MCF 10A (cell line): Measurements from ENCODE around the gene TBXAS1. TPM values are rescaled to one million over a fixed set of nuclear protein-coding genes. Genes with fewer than 3 reads are reported as not detected.

Experiments
- BruUV-seq: library from RNA; stranded (reverse); fragments of 400-500 nt; replicated peaks from 2 replicates; lab custom pipeline; 2021; lab: Mats Ljungman, UMichigan
- CTCF ChIA-PET: fragments of 300-600 bp; sonication (Branson Sonifier 250); formaldehyde crosslinking; extraction: SDS; loops from one replicate; lab custom pipeline; 2021; ENCODE audit warnings: antibody characterized with exemption, inconsistent platforms; lab: Yijun Ruan, JAX
- POLR2A ChIA-PET: fragments of 300-600, 350-650 bp; sonication (Branson Sonifier 250); formaldehyde crosslinking; extraction: SDS; loops from one replicate; lab custom pipeline; 2020; ENCODE audit warnings: antibody characterized with exemption, inconsistent platforms; lab: Yijun Ruan, JAX
- DNase-seq: peaks from one replicate; pipeline ENCODE4 v3.0.0-alpha.2; 2018; ENCODE audit not compliant: unreplicated experiment
- H3K27ac Mint-ChIP-seq: one replicate; pipeline ENCODE4 v1.8.0; 2022; ENCODE audit warnings: mild to moderate bottlenecking, low read depth, mixed read lengths; ENCODE audit not compliant: unreplicated experiment
- H3K27me3 Mint-ChIP-seq: one replicate; pipeline ENCODE4 v1.8.0; 2022; ENCODE audit warnings: mixed read lengths; ENCODE audit not compliant: insufficient read depth, unreplicated experiment
- H3K36me3 Mint-ChIP-seq: one replicate; pipeline ENCODE4 v1.8.0; 2022; ENCODE audit warnings: mild to moderate bottlenecking, moderate library complexity, mixed read lengths; ENCODE audit not compliant: insufficient read depth, unreplicated experiment
- H3K4me1 Mint-ChIP-seq: one replicate; pipeline ENCODE4 v1.8.0; 2022; ENCODE audit warnings: mixed read lengths; ENCODE audit not compliant: insufficient read depth, unreplicated experiment
- H3K4me3 Mint-ChIP-seq: one replicate; pipeline ENCODE4 v1.8.0; 2022; ENCODE audit warnings: mild to moderate bottlenecking, moderate library complexity, mixed read lengths; ENCODE audit not compliant: unreplicated experiment
- H3K9me3 Mint-ChIP-seq: one replicate; pipeline ENCODE4 v1.8.0; 2022; ENCODE audit warnings: mixed read lengths; ENCODE audit not compliant: unreplicated experiment
- intact Hi-C: fragments of 100-400 bp; cut with micrococcal nuclease; formaldehyde crosslinking; loops from 2 replicates; pipeline ENCODE4 v1.14.1; 2022
- total RNA-seq: library from RNA; stranded (reverse); gene quantifications from 2 replicates; pipeline ENCODE4 v1.2.3, GENCODE V29; 2022
- TF ChIP-seq, protein P1 (sequence below): fragments of 200-600 bp; IDR thresholded peaks from one replicate; pipeline ENCODE4 v1.8.0; 2022; ENCODE audit warnings: antibody characterized with exemption, mild to moderate bottlenecking; ENCODE audit not compliant: unreplicated experiment

TBXAS1 gene
- total RNA-seq, 1 experiment from 2014 or later: 1.5 TPM

DNA sequence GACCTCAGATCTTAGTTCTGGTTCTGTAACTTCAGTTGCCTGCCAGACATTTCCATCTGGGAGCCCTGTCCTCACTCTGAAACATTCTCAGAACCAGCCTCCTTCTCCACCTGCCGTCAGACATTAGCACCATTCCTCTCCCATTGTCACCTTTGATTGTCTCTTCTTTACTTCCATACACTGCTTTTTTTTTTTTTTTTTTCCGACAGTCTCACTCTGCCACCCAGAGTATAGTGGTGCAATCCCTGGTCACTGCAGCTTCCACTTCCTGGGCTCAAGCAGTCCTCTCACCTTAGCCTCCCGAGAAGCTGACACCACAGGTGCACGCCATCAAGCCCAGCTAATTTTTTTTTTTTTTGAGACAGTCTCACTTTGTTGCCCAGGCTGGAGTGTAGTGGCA, 30.2 kb upstream of the TBXAS1 start:
- H3K27me3 Mint-ChIP-seq: no peaks in the 10 kb centered on the region
- no peak overlapping the region for H3K27ac Mint-ChIP-seq
- no peaks in the 10 kb centered on the region for H3K36me3 Mint-ChIP-seq
- peaks cover 16% of the 10 kb centered on the region for H3K9me3 Mint-ChIP-seq
- no peak overlapping the region for H3K4me3 Mint-ChIP-seq
- intact Hi-C loops: no loop called here
- CTCF ChIA-PET: no interaction called here
- POLR2A ChIA-PET: no interaction called here
- H3K4me1 Mint-ChIP-seq: peaks cover 12% of the 10 kb centered on the region
- no TSS peak for BruUV-seq
- TF ChIP-seq, protein P1, sequence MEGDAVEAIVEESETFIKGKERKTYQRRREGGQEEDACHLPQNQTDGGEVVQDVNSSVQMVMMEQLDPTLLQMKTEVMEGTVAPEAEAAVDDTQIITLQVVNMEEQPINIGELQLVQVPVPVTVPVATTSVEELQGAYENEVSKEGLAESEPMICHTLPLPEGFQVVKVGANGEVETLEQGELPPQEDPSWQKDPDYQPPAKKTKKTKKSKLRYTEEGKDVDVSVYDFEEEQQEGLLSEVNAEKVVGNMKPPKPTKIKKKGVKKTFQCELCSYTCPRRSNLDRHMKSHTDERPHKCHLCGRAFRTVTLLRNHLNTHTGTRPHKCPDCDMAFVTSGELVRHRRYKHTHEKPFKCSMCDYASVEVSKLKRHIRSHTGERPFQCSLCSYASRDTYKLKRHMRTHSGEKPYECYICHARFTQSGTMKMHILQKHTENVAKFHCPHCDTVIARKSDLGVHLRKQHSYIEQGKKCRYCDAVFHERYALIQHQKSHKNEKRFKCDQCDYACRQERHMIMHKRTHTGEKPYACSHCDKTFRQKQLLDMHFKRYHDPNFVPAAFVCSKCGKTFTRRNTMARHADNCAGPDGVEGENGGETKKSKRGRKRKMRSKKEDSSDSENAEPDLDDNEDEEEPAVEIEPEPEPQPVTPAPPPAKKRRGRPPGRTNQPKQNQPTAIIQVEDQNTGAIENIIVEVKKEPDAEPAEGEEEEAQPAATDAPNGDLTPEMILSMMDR: no peak
- DNase-seq: no peak

DNA sequence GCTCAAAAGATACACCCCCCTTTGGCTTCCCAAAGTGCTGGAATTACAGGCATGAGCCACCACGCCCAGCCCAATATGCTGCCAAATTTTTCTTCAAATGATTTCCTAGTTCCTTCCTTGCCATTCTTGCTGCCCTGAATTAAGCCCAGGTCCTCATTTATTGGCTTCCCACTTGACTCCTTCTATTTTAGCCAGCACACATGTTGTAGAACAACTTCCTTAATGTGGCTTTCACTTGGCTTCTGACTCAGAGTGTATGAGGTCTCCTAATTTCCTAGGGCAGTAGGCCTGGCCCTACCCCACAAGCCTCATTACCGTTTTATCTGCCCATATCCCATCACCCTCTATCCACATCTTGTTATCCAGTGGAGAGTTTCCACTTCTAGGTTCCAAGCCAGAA, 29.5 kb upstream of the TBXAS1 start:
- TF ChIP-seq, protein P1: no peak
- POLR2A ChIA-PET: no interaction called here
- no peak overlapping the region for H3K27ac Mint-ChIP-seq
- DNase-seq: no peak
- H3K4me3 Mint-ChIP-seq: no peak overlapping the region
- no peaks in the 10 kb centered on the region for H3K36me3 Mint-ChIP-seq
- peaks cover 16% of the 10 kb centered on the region for H3K9me3 Mint-ChIP-seq
- CTCF ChIA-PET: interaction anchor here (0.7 to 1.1 kb wide), 3 partner anchors 11 to 821 kb away, joined by 3 read pairs; no protein-coding TSS in a partner anchor
- H3K4me1 Mint-ChIP-seq: peaks cover 12% of the 10 kb centered on the region
- intact Hi-C loops: no loop called here
- BruUV-seq: no TSS peak
- no peaks in the 10 kb centered on the region for H3K27me3 Mint-ChIP-seq

DNA sequence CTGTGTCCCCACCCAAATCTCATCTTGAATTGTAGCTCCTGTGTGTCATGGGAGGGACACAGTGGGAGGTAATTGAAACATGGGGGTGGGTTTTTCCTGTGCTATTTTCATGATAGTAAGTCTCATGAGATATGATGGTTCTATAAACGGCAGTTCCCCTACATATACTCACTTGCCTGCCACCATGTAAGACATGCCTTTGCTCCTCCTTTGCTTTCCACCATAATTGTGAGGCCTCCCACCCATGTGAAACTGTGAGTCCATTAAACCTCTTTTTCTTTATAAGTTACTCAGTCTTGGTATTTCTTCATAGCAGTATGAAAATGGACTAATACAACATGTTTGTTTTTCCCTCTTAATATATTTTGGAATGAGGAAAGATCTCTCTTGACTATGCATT, 24.5 kb upstream of the TBXAS1 start:
- Mint-ChIP-seq H3K36me3 (peaks cover 6% of the 10 kb centered on the region), H3K4me3 (no peak overlapping the region), H3K27ac (no peak overlapping the region), H3K9me3 (peaks cover 9% of the 10 kb centered on the region), H3K4me1 (peaks cover 10% of the 10 kb centered on the region), H3K27me3 (no peaks in the 10 kb centered on the region)
- CTCF ChIA-PET: interaction anchor here (0.8 to 1.4 kb wide), 3 partner anchors 76 to 688 kb away, joined by 3 to 5 read pairs (median 4); no protein-coding TSS in a partner anchor
- intact Hi-C loops: no loop called here
- POLR2A ChIA-PET: interaction anchor here (0.6 kb wide), 1 partner anchor 54 kb away, joined by 3 read pairs; no protein-coding TSS in a partner anchor
- DNase-seq: no peak
- TF ChIP-seq, protein P1: no peak
- BruUV-seq: no TSS peak

DNA sequence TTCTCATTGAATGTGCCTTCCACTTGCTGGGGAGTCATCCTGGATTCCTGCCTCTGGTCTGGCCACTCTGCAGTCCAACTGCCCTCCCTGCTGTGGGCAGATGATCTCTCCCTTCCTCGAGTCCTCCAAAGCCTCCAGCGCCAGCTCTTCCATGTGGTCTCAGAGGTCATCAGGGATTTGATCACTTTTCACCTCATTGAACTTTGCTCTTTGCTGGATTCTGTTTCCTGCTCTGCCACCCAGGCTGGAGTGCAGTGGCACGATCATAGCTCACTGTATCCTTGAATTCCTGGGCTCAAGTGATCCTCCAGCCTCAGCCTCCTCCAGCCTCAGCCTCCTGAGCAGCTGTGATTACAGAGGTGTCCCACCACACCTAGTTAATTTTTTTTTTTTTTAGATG, 22.1 kb upstream of the TBXAS1 start:
- CTCF ChIA-PET: interaction anchor here (0.6 kb wide), 1 partner anchor 1789 kb away, joined by 5 read pairs; no protein-coding TSS in a partner anchor
- TF ChIP-seq, protein P1: no peak
- no peak for DNase-seq
- intact Hi-C loops: no loop called here
- Mint-ChIP-seq H3K4me1 (peaks cover 6% of the 10 kb centered on the region), H3K4me3 (no peak overlapping the region), H3K27ac (no peak overlapping the region), H3K36me3 (peaks cover 6% of the 10 kb centered on the region), H3K9me3 (peaks cover 9% of the 10 kb centered on the region), H3K27me3 (no peaks in the 10 kb centered on the region)
- BruUV-seq: no TSS peak
- POLR2A ChIA-PET: interaction anchor here (0.6 kb wide), 1 partner anchor 360 kb away, joined by 3 read pairs; no protein-coding TSS in a partner anchor
